ENCODE data around the gene SEMA3E. TPM values are rescaled to one million over a fixed set of nuclear protein-coding genes. Genes with fewer than 3 reads are reported as not detected.

SEMA3E gene
- total RNA-seq, 5 donors from 2014 or later (not counting 1 experiment from before 2014, with no cell fraction given): not detected

GRCh38 chr7:83415840-83416239 is 233.1 kb downstream of the SEMA3E start:
- Mint-ChIP-seq H3K27me3 (no peaks in the 10 kb centered on the region), H3K27ac (no peak overlapping the region), H3K4me1 (no peaks in the 10 kb centered on the region), H3K9me3 (peaks cover 0 to 12% (median 7%) of the 10 kb centered on the region in 3 donors), H3K36me3 (no peaks in the 10 kb centered on the region), H3K4me3 (no peak overlapping the region)
- Histone ChIP-seq H3K9me3 (no peaks in the 10 kb centered on the region), H3K27ac (ENCODE audit: low read length) (no peak overlapping the region), H3K27me3 (replicated peaks in 1 of 2; ENCODE audit: control insufficient read depth in 2 of 2, extremely low read depth in 1 of 2, insufficient read depth in 2 of 2, low read length in 1 of 2) (no peaks in the 10 kb centered on the region), H3K4me3 (ENCODE audit: control insufficient read depth in 1 of 2, extremely low read depth in 1 of 2, low read length in 1 of 2) (no peak overlapping the region), H3K4me1 (ENCODE audit: control insufficient read depth in 1 of 2, extremely low read depth in 1 of 2, insufficient read depth in 2 of 2, low read length in 2 of 2) (no peaks in the 10 kb centered on the region), H3K36me3 (ENCODE audit: control insufficient read depth in 2 of 2, extremely low read depth in 1 of 2, insufficient read depth in 1 of 2, low read length in 1 of 2) (no peaks in the 10 kb centered on the region)
- ChIA-PET POLR2A (no interaction called here), CTCF (no interaction called here)
- ATAC-seq (replicated peaks in 1 of 4) (no peak), DNase-seq (no peak)
- 58% methylated on average over 2 of the region's 2 CpGs for WGBS (ENCODE audit: insufficient coverage)

- Mint-ChIP-seq H3K4me3 (no peak overlapping the region), H3K27ac (no peak overlapping the region), H3K36me3 (no peaks in the 10 kb centered on the region), H3K27me3 (no peaks in the 10 kb centered on the region), H3K4me1 (no peaks in the 10 kb centered on the region), H3K9me3 (peaks cover 0 to 11% (median 7%) of the 10 kb centered on the region in 3 donors)
- no peaks in the 10 kb centered on the region for H3K4me1 ChIP-seq (ENCODE audit: control insufficient read depth in 1 of 2, extremely low read depth in 1 of 2, insufficient read depth in 2 of 2, low read length in 2 of 2)
- WGBS (ENCODE audit: insufficient coverage): no CpG with 5 or more reads among the region's 2 CpGs
- H3K27ac ChIP-seq (ENCODE audit: low read length): no peak overlapping the region
- no peak for DNase-seq
- ChIA-PET CTCF (no interaction called here), POLR2A (no interaction called here)
- no peaks in the 10 kb centered on the region for H3K36me3 ChIP-seq (ENCODE audit: control insufficient read depth in 2 of 2, extremely low read depth in 1 of 2, insufficient read depth in 1 of 2, low read length in 1 of 2)
- no peak for ATAC-seq (replicated peaks in 1 of 4)
- H3K4me3 ChIP-seq (ENCODE audit: control insufficient read depth in 1 of 2, extremely low read depth in 1 of 2, low read length in 1 of 2): no peak overlapping the region
- H3K9me3 ChIP-seq: no peaks in the 10 kb centered on the region
- H3K27me3 ChIP-seq (replicated peaks in 1 of 2; ENCODE audit: control insufficient read depth in 2 of 2, extremely low read depth in 1 of 2, insufficient read depth in 2 of 2, low read length in 1 of 2): no peaks in the 10 kb centered on the region
Measured at GRCh38 chr7:83414947-83415346, 234.0 kb downstream of the SEMA3E start.

DNA sequence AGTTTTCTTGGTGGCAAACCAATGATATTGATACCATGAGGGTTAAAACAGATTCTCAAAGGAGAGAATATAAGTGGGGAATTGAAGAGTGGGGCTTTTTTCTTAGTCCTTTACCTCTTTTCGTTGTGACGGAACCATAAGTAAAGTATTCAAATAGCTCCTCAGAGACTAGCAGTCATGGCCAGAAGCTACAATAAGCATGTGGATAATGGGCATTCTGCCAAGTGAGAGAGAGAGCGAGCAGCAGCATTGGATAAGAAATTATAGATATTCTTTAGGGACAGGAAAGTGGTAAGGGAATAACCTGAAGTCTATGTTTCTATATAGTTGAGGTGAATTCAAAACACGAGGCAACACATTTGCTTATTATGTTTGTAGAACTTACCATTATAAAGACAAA is 235.1 kb downstream of the SEMA3E start:
- WGBS (ENCODE audit: insufficient coverage): 68% methylated on average over 3 of the region's 4 CpGs
- Mint-ChIP-seq H3K4me1 (no peaks in the 10 kb centered on the region), H3K9me3 (no peaks in the 10 kb centered on the region), H3K4me3 (no peak overlapping the region), H3K27ac (no peak overlapping the region), H3K27me3 (no peaks in the 10 kb centered on the region), H3K36me3 (no peaks in the 10 kb centered on the region)
- no peak for ATAC-seq (replicated peaks in 1 of 4)
- ChIA-PET POLR2A (no interaction called here), CTCF (no interaction called here)
- Histone ChIP-seq H3K27me3 (replicated peaks in 1 of 2; ENCODE audit: control insufficient read depth in 2 of 2, extremely low read depth in 1 of 2, insufficient read depth in 2 of 2, low read length in 1 of 2) (no peaks in the 10 kb centered on the region), H3K4me1 (ENCODE audit: control insufficient read depth in 1 of 2, extremely low read depth in 1 of 2, insufficient read depth in 2 of 2, low read length in 2 of 2) (no peaks in the 10 kb centered on the region), H3K4me3 (ENCODE audit: control insufficient read depth in 1 of 2, extremely low read depth in 1 of 2, low read length in 1 of 2) (no peak overlapping the region), H3K9me3 (no peaks in the 10 kb centered on the region), H3K27ac (ENCODE audit: low read length) (no peak overlapping the region), H3K36me3 (ENCODE audit: control insufficient read depth in 2 of 2, extremely low read depth in 1 of 2, insufficient read depth in 1 of 2, low read length in 1 of 2) (no peaks in the 10 kb centered on the region)
- no peak for DNase-seq

- CTCF ChIA-PET: no interaction called here
- Mint-ChIP-seq H3K4me3 (no peak overlapping the region), H3K27ac (no peak overlapping the region), H3K36me3 (no peaks in the 10 kb centered on the region), H3K9me3 (no peaks in the 10 kb centered on the region), H3K4me1 (no peaks in the 10 kb centered on the region), H3K27me3 (no peaks in the 10 kb centered on the region)
- Histone ChIP-seq H3K4me1 (ENCODE audit: control insufficient read depth in 1 of 2, extremely low read depth in 1 of 2, insufficient read depth in 2 of 2, low read length in 2 of 2) (no peaks in the 10 kb centered on the region), H3K9me3 (no peaks in the 10 kb centered on the region), H3K27me3 (replicated peaks in 1 of 2; ENCODE audit: control insufficient read depth in 2 of 2, extremely low read depth in 1 of 2, insufficient read depth in 2 of 2, low read length in 1 of 2) (no peaks in the 10 kb centered on the region), H3K27ac (ENCODE audit: low read length) (no peak overlapping the region), H3K36me3 (ENCODE audit: control insufficient read depth in 2 of 2, extremely low read depth in 1 of 2, insufficient read depth in 1 of 2, low read length in 1 of 2) (no peaks in the 10 kb centered on the region), H3K4me3 (ENCODE audit: control insufficient read depth in 1 of 2, extremely low read depth in 1 of 2, low read length in 1 of 2) (no peak overlapping the region)
- POLR2A ChIA-PET: no interaction called here
- ATAC-seq (replicated peaks in 1 of 4) (no peak), DNase-seq (no peak)
- WGBS (ENCODE audit: insufficient coverage): 55% methylated on average over 1 of the region's 2 CpGs
Measured at GRCh38 chr7:83413424-83413823, 235.5 kb downstream of the SEMA3E start.

- ChIA-PET CTCF (no interaction called here), POLR2A (no interaction called here)
- Histone ChIP-seq H3K27ac (ENCODE audit: low read length) (no peak overlapping the region), H3K9me3 (no peaks in the 10 kb centered on the region), H3K4me3 (ENCODE audit: control insufficient read depth in 1 of 2, extremely low read depth in 1 of 2, low read length in 1 of 2) (no peak overlapping the region), H3K4me1 (ENCODE audit: control insufficient read depth in 1 of 2, extremely low read depth in 1 of 2, insufficient read depth in 2 of 2, low read length in 2 of 2) (no peaks in the 10 kb centered on the region), H3K27me3 (replicated peaks in 1 of 2; ENCODE audit: control insufficient read depth in 2 of 2, extremely low read depth in 1 of 2, insufficient read depth in 2 of 2, low read length in 1 of 2) (no peaks in the 10 kb centered on the region), H3K36me3 (ENCODE audit: control insufficient read depth in 2 of 2, extremely low read depth in 1 of 2, insufficient read depth in 1 of 2, low read length in 1 of 2) (no peaks in the 10 kb centered on the region)
- Mint-ChIP-seq H3K27ac (no peak overlapping the region), H3K4me3 (no peak overlapping the region), H3K36me3 (no peaks in the 10 kb centered on the region), H3K27me3 (no peaks in the 10 kb centered on the region), H3K4me1 (no peaks in the 10 kb centered on the region), H3K9me3 (no peaks in the 10 kb centered on the region)
- WGBS (ENCODE audit: insufficient coverage): no CpG with 5 or more reads among the region's 3 CpGs
- DNase-seq: no peak
- no peak for ATAC-seq (replicated peaks in 1 of 4)
Measured at GRCh38 chr7:83410989-83411591, 237.8 kb downstream of the SEMA3E start.

- H3K9me3 ChIP-seq: no peaks in the 10 kb centered on the region
- no peak overlapping the region for H3K4me3 Mint-ChIP-seq
- CTCF ChIA-PET: no interaction called here
- no peak overlapping the region for H3K27ac ChIP-seq (ENCODE audit: low read length)
- no peaks in the 10 kb centered on the region for H3K27me3 Mint-ChIP-seq
- ATAC-seq (replicated peaks in 1 of 4): no peak
- POLR2A ChIA-PET: no interaction called here
- DNase-seq: no peak
- H3K4me1 Mint-ChIP-seq: no peaks in the 10 kb centered on the region
- no peaks in the 10 kb centered on the region for H3K4me1 ChIP-seq (ENCODE audit: control insufficient read depth in 1 of 2, extremely low read depth in 1 of 2, insufficient read depth in 2 of 2, low read length in 2 of 2)
- no peaks in the 10 kb centered on the region for H3K36me3 ChIP-seq (ENCODE audit: control insufficient read depth in 2 of 2, extremely low read depth in 1 of 2, insufficient read depth in 1 of 2, low read length in 1 of 2)
- H3K27me3 ChIP-seq (replicated peaks in 1 of 2; ENCODE audit: control insufficient read depth in 2 of 2, extremely low read depth in 1 of 2, insufficient read depth in 2 of 2, low read length in 1 of 2): no peaks in the 10 kb centered on the region
- H3K36me3 Mint-ChIP-seq: no peaks in the 10 kb centered on the region
- peaks cover 0 to 4% (median 2%) of the 10 kb centered on the region in 3 donors for H3K9me3 Mint-ChIP-seq
- H3K27ac Mint-ChIP-seq: no peak overlapping the region
- no peak overlapping the region for H3K4me3 ChIP-seq (ENCODE audit: control insufficient read depth in 1 of 2, extremely low read depth in 1 of 2, low read length in 1 of 2)
Measured at GRCh38 chr7:83394776-83395175, 254.2 kb downstream of the SEMA3E start.

DNA sequence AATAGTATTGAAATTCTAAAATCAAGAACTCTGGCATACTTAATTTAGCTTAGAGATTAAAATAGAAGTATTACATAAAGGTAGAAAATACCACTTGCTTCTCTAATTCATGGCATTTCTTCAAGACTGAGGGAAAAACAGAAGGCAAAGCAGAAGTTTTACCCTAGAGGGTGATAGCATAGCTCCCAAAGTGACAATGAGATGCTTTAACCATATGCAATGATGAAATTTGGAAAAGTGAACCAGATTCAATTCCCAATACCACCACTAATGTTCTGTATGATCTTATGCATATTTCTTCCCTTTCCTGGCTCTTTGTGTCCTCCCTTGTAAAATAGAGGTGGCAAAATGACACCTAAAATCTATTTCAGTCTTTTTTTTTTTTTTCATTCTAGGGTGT is 260.5 kb downstream of the SEMA3E start:
- Histone ChIP-seq H3K27me3 (replicated peaks in 1 of 2; ENCODE audit: control insufficient read depth in 2 of 2, extremely low read depth in 1 of 2, insufficient read depth in 2 of 2, low read length in 1 of 2) (no peaks in the 10 kb centered on the region), H3K4me3 (ENCODE audit: control insufficient read depth in 1 of 2, extremely low read depth in 1 of 2, low read length in 1 of 2) (no peak overlapping the region), H3K36me3 (ENCODE audit: control insufficient read depth in 2 of 2, extremely low read depth in 1 of 2, insufficient read depth in 1 of 2, low read length in 1 of 2) (no peaks in the 10 kb centered on the region), H3K4me1 (ENCODE audit: control insufficient read depth in 1 of 2, extremely low read depth in 1 of 2, insufficient read depth in 2 of 2, low read length in 2 of 2) (no peaks in the 10 kb centered on the region), H3K9me3 (no peaks in the 10 kb centered on the region), H3K27ac (ENCODE audit: low read length) (no peak overlapping the region)
- Mint-ChIP-seq H3K36me3 (no peaks in the 10 kb centered on the region), H3K27ac (no peak overlapping the region), H3K4me1 (no peaks in the 10 kb centered on the region), H3K27me3 (no peaks in the 10 kb centered on the region), H3K4me3 (no peak overlapping the region), H3K9me3 (peaks cover 0 to 4% (median 3%) of the 10 kb centered on the region in 3 donors)
- ATAC-seq (replicated peaks in 1 of 4) (no peak), DNase-seq (no peak)
- ChIA-PET CTCF (no interaction called here), POLR2A (no interaction called here)
